HG02642 (cell line): ENCODE results near the gene PIK3CA.

Experiments used
- ATAC-seq: cut with Tn5 transposase; IDR thresholded peaks from one replicate; pipeline ENCODE4 v1.9.1; 2021; ENCODE audit warnings: mild to moderate bottlenecking; ENCODE audit not compliant: unreplicated experiment, poor library complexity

PIK3CA gene

DNA sequence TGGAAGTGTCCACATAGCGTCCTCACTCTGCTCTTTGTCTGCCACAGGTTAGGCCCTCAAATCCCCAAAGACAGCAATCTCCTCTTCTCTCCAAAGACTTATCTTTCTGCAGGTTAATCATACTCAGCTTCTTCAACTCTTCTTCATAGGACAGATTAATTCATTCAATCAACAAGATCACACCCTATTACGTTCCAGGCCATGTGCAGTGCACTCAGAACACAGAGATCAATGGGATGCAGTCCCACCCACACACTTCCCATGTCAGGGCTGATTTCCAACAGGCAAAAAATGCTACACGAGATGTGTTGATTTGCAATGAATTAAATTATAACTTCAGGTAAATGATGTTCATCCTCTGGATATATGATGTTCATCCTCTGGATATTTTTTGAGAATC lies 141.1 kb downstream of the PIK3CA start:
- no peak for ATAC-seq
